ENCODE measurements around the gene SIN3B. TPM values are rescaled to one million over a fixed set of nuclear protein-coding genes. Genes with fewer than 3 reads are reported as not detected.

Gene SIN3B
- total and polyA plus RNA-seq, 9 of the 15 experiments (the other 6 are each of a cell fraction or from before 2014, with no cell fraction given), result 0.51 to 34.2 (median 14.3) TPM

DNA sequence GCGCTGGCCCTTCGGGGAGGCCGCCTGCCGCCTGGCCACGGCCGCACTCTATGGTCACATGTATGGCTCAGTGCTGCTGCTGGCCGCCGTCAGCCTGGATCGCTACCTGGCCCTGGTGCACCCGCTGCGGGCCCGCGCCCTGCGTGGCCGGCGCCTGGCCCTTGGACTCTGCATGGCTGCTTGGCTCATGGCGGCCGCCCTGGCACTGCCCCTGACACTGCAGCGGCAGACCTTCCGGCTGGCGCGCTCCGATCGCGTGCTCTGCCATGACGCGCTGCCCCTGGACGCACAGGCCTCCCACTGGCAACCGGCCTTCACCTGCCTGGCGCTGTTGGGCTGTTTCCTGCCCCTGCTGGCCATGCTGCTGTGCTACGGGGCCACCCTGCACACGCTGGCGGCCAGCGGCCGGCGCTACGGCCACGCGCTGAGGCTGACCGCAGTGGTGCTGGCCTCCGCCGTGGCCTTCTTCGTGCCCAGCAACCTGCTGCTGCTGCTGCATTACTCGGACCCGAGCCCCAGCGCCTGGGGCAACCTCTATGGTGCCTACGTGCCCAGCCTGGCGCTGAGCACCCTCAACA lies 60.8 kb downstream of the SIN3B start (continued):
- TF ChIP-seq, protein P1, sequence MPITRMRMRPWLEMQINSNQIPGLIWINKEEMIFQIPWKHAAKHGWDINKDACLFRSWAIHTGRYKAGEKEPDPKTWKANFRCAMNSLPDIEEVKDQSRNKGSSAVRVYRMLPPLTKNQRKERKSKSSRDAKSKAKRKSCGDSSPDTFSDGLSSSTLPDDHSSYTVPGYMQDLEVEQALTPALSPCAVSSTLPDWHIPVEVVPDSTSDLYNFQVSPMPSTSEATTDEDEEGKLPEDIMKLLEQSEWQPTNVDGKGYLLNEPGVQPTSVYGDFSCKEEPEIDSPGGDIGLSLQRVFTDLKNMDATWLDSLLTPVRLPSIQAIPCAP (CRISPR knock-in tag; IDR thresholded peaks at IDR 0.05; ENCODE audit: borderline replicate concordance), result no peak
- TF ChIP-seq PRPF4 (IDR thresholded peaks at IDR 0.05; ENCODE audit: insufficient read depth, low read depth, low read length, poor library complexity, severe bottlenecking) (peak; percentile 74), THRAP3 (IDR thresholded peaks at IDR 0.05; ENCODE audit: borderline replicate concordance) (no peak), NR0B1 (IDR thresholded peaks at IDR 0.05; ENCODE audit: partially characterized antibody) (no peak), NCOA2 (IDR thresholded peaks at IDR 0.05; ENCODE audit: partially characterized antibody in 2 of 2) (no peak), ASH1L (IDR thresholded peaks at IDR 0.05; ENCODE audit: borderline replicate concordance, low read depth, partially characterized antibody) (no peak), RFX1 (IDR thresholded peaks at IDR 0.05) (no peak), KLF10 (CRISPR knock-in tag; IDR thresholded peaks at IDR 0.05) (no peak), STAG1 (CRISPR knock-in tag; IDR thresholded peaks at IDR 0.05; ENCODE audit: borderline replicate concordance) (no peak), SRSF3 (IDR thresholded peaks at IDR 0.05; ENCODE audit: insufficient read depth, low read length) (0 out of 2 replicates have a peak, but pooled peaks have one; percentile 72), ZNF224 (CRISPR knock-in tag; IDR thresholded peaks at IDR 0.05) (0 out of 2 replicates have a peak, but pooled peaks have one; percentile 65), RBM25 (IDR thresholded peaks at IDR 0.05; ENCODE audit: low read depth, low read length, severe bottlenecking) (no peak), ZNF699 (CRISPR knock-in tag; IDR thresholded peaks at IDR 0.05; ENCODE audit: insufficient replicate concordance) (no peak), CEBPG (CRISPR knock-in tag; IDR thresholded peaks at IDR 0.05) (no peak), CEBPG (tag; conservative IDR thresholded peaks at IDR 0.05 in 1 of 2, IDR thresholded peaks at IDR 0.05 in 1 of 2) (no peak)
- TF ChIP-seq, protein P2, sequence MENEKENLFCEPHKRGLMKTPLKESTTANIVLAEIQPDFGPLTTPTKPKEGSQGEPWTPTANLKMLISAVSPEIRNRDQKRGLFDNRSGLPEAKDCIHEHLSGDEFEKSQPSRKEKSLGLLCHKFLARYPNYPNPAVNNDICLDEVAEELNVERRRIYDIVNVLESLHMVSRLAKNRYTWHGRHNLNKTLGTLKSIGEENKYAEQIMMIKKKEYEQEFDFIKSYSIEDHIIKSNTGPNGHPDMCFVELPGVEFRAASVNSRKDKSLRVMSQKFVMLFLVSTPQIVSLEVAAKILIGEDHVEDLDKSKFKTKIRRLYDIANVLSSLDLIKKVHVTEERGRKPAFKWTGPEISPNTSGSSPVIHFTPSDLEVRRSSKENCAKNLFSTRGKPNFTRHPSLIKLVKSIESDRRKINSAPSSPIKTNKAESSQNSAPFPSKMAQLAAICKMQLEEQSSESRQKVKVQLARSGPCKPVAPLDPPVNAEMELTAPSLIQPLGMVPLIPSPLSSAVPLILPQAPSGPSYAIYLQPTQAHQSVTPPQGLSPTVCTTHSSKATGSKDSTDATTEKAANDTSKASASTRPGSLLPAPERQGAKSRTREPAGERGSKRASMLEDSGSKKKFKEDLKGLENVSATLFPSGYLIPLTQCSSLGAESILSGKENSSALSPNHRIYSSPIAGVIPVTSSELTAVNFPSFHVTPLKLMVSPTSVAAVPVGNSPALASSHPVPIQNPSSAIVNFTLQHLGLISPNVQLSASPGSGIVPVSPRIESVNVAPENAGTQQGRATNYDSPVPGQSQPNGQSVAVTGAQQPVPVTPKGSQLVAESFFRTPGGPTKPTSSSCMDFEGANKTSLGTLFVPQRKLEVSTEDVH (IDR thresholded peaks at IDR 0.05; ENCODE audit: low read depth, partially characterized antibody), result no peak
- TF ChIP-seq, protein P3, sequence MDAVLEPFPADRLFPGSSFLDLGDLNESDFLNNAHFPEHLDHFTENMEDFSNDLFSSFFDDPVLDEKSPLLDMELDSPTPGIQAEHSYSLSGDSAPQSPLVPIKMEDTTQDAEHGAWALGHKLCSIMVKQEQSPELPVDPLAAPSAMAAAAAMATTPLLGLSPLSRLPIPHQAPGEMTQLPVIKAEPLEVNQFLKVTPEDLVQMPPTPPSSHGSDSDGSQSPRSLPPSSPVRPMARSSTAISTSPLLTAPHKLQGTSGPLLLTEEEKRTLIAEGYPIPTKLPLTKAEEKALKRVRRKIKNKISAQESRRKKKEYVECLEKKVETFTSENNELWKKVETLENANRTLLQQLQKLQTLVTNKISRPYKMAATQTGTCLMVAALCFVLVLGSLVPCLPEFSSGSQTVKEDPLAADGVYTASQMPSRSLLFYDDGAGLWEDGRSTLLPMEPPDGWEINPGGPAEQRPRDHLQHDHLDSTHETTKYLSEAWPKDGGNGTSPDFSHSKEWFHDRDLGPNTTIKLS (IDR thresholded peaks at IDR 0.05; ENCODE audit: borderline replicate concordance, low read depth), result peak; percentile 53; the same call in 1 of the 2 replicates
- TF ChIP-seq, protein P4, sequence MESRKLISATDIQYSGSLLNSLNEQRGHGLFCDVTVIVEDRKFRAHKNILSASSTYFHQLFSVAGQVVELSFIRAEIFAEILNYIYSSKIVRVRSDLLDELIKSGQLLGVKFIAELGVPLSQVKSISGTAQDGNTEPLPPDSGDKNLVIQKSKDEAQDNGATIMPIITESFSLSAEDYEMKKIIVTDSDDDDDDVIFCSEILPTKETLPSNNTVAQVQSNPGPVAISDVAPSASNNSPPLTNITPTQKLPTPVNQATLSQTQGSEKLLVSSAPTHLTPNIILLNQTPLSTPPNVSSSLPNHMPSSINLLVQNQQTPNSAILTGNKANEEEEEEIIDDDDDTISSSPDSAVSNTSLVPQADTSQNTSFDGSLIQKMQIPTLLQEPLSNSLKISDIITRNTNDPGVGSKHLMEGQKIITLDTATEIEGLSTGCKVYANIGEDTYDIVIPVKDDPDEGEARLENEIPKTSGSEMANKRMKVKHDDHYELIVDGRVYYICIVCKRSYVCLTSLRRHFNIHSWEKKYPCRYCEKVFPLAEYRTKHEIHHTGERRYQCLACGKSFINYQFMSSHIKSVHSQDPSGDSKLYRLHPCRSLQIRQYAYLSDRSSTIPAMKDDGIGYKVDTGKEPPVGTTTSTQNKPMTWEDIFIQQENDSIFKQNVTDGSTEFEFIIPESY (CRISPR knock-in tag; IDR thresholded peaks at IDR 0.05), result peak; percentile 45; the same call in 1 of the 2 replicates
